H1 (cell line): ENCODE measurements around the gene SURF2. TPM values are rescaled to one million over a fixed set of nuclear protein-coding genes. Genes with fewer than 3 reads are reported as not detected.

Experiments used
- CTCF ChIA-PET: fragments of 300-600 bp; sonication (Branson Sonifier 250); formaldehyde crosslinking; loops from one replicate; lab custom pipeline; 2021; ENCODE audit not compliant: partially characterized antibody; lab: Charles Lee
- POLR2A ChIA-PET: fragments of 300-600 bp; sonication (Branson Sonifier 250); formaldehyde crosslinking; loops from one replicate; lab custom pipeline; 2021; ENCODE audit warnings: inconsistent platforms; ENCODE audit not compliant: partially characterized antibody; lab: Charles Lee
- DNase-seq, 2 experiments: peaks; one replicate each; pipeline versions ENCODE4 v3.0.0 to v3.0.0-alpha.2; 2010 to 2022; ENCODE audit warnings: low spot score in 2 of 2, low read depth in 1 of 2, mixed read lengths in 1 of 2
- FAIRE-seq: peaks from 2 replicates; lab custom pipeline; 2011; peaks lifted over from hg19 to GRCh38; lab: Jason Lieb, UNC
- H2AFZ ChIP-seq: 2 replicates; pipeline ENCODE4 v1.8.1; 2012; ENCODE audit warnings: low read length, inconsistent platforms
- H2AK5ac ChIP-seq: 2 replicates; pipeline ENCODE4 v1.6.1; 2013; ENCODE audit warnings: low read depth, low read length
- H2BK120ac ChIP-seq: replicated peaks from 2 replicates; pipeline ENCODE3; 2013; ENCODE audit warnings: low read depth, low read length, inconsistent platforms
- H2BK12ac ChIP-seq: 2 replicates; pipeline ENCODE4 v1.6.1; 2013; ENCODE audit warnings: low read depth, low read length
- H2BK15ac ChIP-seq: 2 replicates; pipeline ENCODE4 v1.6.1; 2013; ENCODE audit warnings: low read length
- H2BK20ac ChIP-seq: 2 replicates; pipeline ENCODE4 v1.6.1; 2013; ENCODE audit warnings: low read length
- H2BK5ac ChIP-seq: 2 replicates; pipeline ENCODE4 v1.6.1; 2013; ENCODE audit warnings: low read depth, low read length
- H3K14ac ChIP-seq: 2 replicates; pipeline ENCODE4 v1.6.1; 2013; ENCODE audit warnings: inconsistent platforms; ENCODE audit not compliant: insufficient read length
- H3K18ac ChIP-seq: 2 replicates; pipeline ENCODE4 v1.6.1; 2013; ENCODE audit warnings: low read length; ENCODE audit errors: extremely low read depth
- H3K23ac ChIP-seq: 2 replicates; pipeline ENCODE4 v1.6.1; 2013; ENCODE audit warnings: inconsistent platforms; ENCODE audit not compliant: insufficient read length
- H3K23me2 ChIP-seq: 2 replicates; pipeline ENCODE4 v1.6.1; 2013; ENCODE audit warnings: low read depth, low read length
- H3K27ac ChIP-seq: 2 replicates; pipeline ENCODE4 v1.6.1; 2011; ENCODE audit warnings: low read depth, low read length, inconsistent platforms
- H3K27me3 ChIP-seq, 4 experiments: replicated peaks in 1 of 4; 1 replicate in 1 of 4; 2 replicates in 3 of 4; pipeline versions ENCODE4 v1.6.1 to v1.8.1; 2011 to 2013; ENCODE audit warnings: low read length in 3 of 4, mild to moderate bottlenecking in 3 of 4, inconsistent platforms in 2 of 4, mixed read lengths in 2 of 4, moderate library complexity in 1 of 4; ENCODE audit not compliant: control insufficient read depth in 3 of 4, insufficient read depth in 3 of 4; ENCODE audit errors: extremely low read depth in 1 of 4
- H3K36me3 ChIP-seq, 4 experiments: 2 replicates each; pipeline versions ENCODE4 v1.6.1 to v1.8.1; 2011 to 2013; ENCODE audit warnings: mild to moderate bottlenecking in 4 of 4, low read length in 3 of 4, moderate library complexity in 2 of 4, control low read depth in 1 of 4, inconsistent platforms in 1 of 4; ENCODE audit not compliant: insufficient read depth in 4 of 4, control insufficient read depth in 2 of 4
- H3K4ac ChIP-seq: replicated peaks from 2 replicates; pipeline ENCODE3; 2013; ENCODE audit warnings: low read length, low read depth, mixed read lengths, inconsistent platforms; ENCODE audit not compliant: insufficient read length
- H3K4me1 ChIP-seq, 4 experiments: replicated peaks in 1 of 4; 1 replicate in 1 of 4; 2 replicates in 3 of 4; pipeline versions ENCODE4 v1.6.1 to v1.8.1; 2011 to 2013; ENCODE audit warnings: low read length in 3 of 4, inconsistent platforms in 2 of 4, mixed read lengths in 1 of 4; ENCODE audit not compliant: insufficient read depth in 4 of 4, control insufficient read depth in 3 of 4
- H3K4me2 ChIP-seq, 2 experiments: 2 replicates each; pipeline versions ENCODE4 v1.6.1 to v1.8.1; 2011 to 2013; ENCODE audit warnings: low read depth in 2 of 2, low read length in 2 of 2, control low read depth in 1 of 2, inconsistent platforms in 1 of 2, mild to moderate bottlenecking in 1 of 2; ENCODE audit not compliant: insufficient read depth in 1 of 2
- H3K4me3 ChIP-seq, 4 experiments: fragments of 200-600, 300-600 bp in 1 of 4; sonication (generic), shearing (Covaris generic), sonication (Bioruptor Twin) in 1 of 4; 2 replicates each; pipeline versions ENCODE4 v1.5.1 to v1.8.1; 2011 to 2016; ENCODE audit warnings: low read length in 4 of 4, low read depth in 3 of 4, control low read depth in 2 of 4, inconsistent platforms in 2 of 4, mild to moderate bottlenecking in 2 of 4, mixed read lengths in 1 of 4, moderate library complexity in 1 of 4; ENCODE audit not compliant: insufficient read depth in 2 of 4; ENCODE audit errors: extremely low read depth in 1 of 4
- H3K56ac ChIP-seq: replicated peaks from 2 replicates; pipeline ENCODE3; 2013; ENCODE audit warnings: low read depth, mild to moderate bottlenecking, mixed read lengths, low read length, inconsistent platforms; ENCODE audit not compliant: insufficient read length
- H3K79me1 ChIP-seq: 2 replicates; pipeline ENCODE4 v1.6.1; 2013; ENCODE audit warnings: low read depth, low read length, control low read depth
- H3K79me2 ChIP-seq, 2 experiments: 2 replicates each; pipeline versions ENCODE4 v1.6.1 to v1.8.1; 2012 to 2013; ENCODE audit warnings: low read length in 2 of 2, mild to moderate bottlenecking in 2 of 2, inconsistent platforms in 1 of 2; ENCODE audit not compliant: insufficient read depth in 2 of 2, control insufficient read depth in 1 of 2
- H3K9ac ChIP-seq, 4 experiments: replicated peaks in 1 of 4; 1 replicate in 1 of 4; 2 replicates in 3 of 4; pipeline versions ENCODE4 v1.6.1 to v1.8.1; 2011 to 2013; ENCODE audit warnings: low read depth in 3 of 4, low read length in 3 of 4, control low read depth in 2 of 4, mild to moderate bottlenecking in 2 of 4, moderate library complexity in 2 of 4, inconsistent platforms in 1 of 4; ENCODE audit errors: extremely low read depth in 1 of 4
- H3K9me3 ChIP-seq, 2 experiments: 2 replicates each; pipeline versions ENCODE4 v1.6.1 to v1.8.1; 2012 to 2013; ENCODE audit warnings: mild to moderate bottlenecking in 2 of 2, moderate library complexity in 2 of 2, control low read depth in 1 of 2, inconsistent platforms in 1 of 2, low read depth in 1 of 2, low read length in 1 of 2, mixed read lengths in 1 of 2; ENCODE audit not compliant: insufficient read depth in 2 of 2
- H4K20me1 ChIP-seq, 2 experiments: replicated peaks in 1 of 2; 2 replicates each; pipeline versions ENCODE3 to v1.8.1; 2011 to 2013; ENCODE audit warnings: inconsistent platforms in 2 of 2, low read length in 2 of 2, mild to moderate bottlenecking in 1 of 2; ENCODE audit not compliant: insufficient read depth in 2 of 2, control insufficient read depth in 1 of 2
- H4K5ac ChIP-seq: 2 replicates; pipeline ENCODE4 v1.6.1; 2013; ENCODE audit warnings: low read length, low read depth, mixed read lengths, inconsistent platforms; ENCODE audit not compliant: insufficient read length
- H4K8ac ChIP-seq: 2 replicates; pipeline ENCODE4 v1.8.0; 2013; ENCODE audit warnings: mild to moderate bottlenecking, moderate library complexity, low read length, inconsistent platforms; ENCODE audit not compliant: insufficient read depth; ENCODE audit errors: extremely low read depth
- H4K91ac ChIP-seq: replicated peaks from 2 replicates; pipeline ENCODE3; 2013; ENCODE audit warnings: low read length, mixed read lengths, inconsistent platforms; ENCODE audit not compliant: insufficient read length
- JUN ChIP-seq: IDR thresholded peaks from 2 replicates; pipeline ENCODE4 v1.6.1; 2011; ENCODE audit warnings: low read depth, mild to moderate bottlenecking, improper control_type of control experiment, low read length
- KDM4A ChIP-seq: IDR thresholded peaks from one replicate; pipeline ENCODE4 v1.7.1; 2012; ENCODE audit warnings: low read depth, mild to moderate bottlenecking, moderate library complexity, low read length, inconsistent platforms; ENCODE audit not compliant: severe bottlenecking
- NRF1 ChIP-seq: IDR thresholded peaks from 2 replicates; pipeline ENCODE4 v1.6.1; 2011; ENCODE audit warnings: mild to moderate bottlenecking, low read depth, low read length, improper control_type of control experiment
- POLR2AphosphoS5 ChIP-seq: IDR thresholded peaks from 2 replicates; pipeline ENCODE4 v1.6.1; 2011; ENCODE audit warnings: low read depth, low read length
- RXRA ChIP-seq: IDR thresholded peaks from 2 replicates; pipeline ENCODE4 v1.6.1; 2011; ENCODE audit warnings: low read depth, mild to moderate bottlenecking, low read length, moderate library complexity; ENCODE audit not compliant: insufficient read depth
- ZNF274 ChIP-seq: IDR thresholded peaks from 2 replicates; pipeline ENCODE4 v1.7.0; 2012; ENCODE audit warnings: low read length, borderline replicate concordance; ENCODE audit errors: extremely low read depth
- WGBS, 2 experiments: shearing (Covaris generic) in 1 of 2; methylation state at CpG; one replicate each; pipeline versions ENCODE4 v1.1.6 to v1.1.7; 2013 to 2015; ENCODE audit warnings: low lambda C conversion rate in 2 of 2, mixed read lengths in 2 of 2, inconsistent platforms in 1 of 2, low coverage in 1 of 2, missing lambda C conversion rate in 1 of 2; ENCODE audit not compliant: insufficient replicate concordance in 2 of 2, insufficient coverage in 1 of 2, insufficient read length in 1 of 2; ENCODE audit errors: extremely low coverage in 1 of 2, missing lambda C conversion rate in 1 of 2; 5-methylcytosine and 5-hydroxymethylcytosine counted together
- polyA plus RNA-seq, 7 experiments: library from polyadenylated mRNA; depleted of rRNA in 3 of 7; stranded (reverse) in 5 of 7; unstranded in 2 of 7; fragments of >200 nt in 5 of 7; fragments of 200-250 nt in 2 of 7; gene quantifications; 1 replicate in 5 of 7; 2 replicates in 1 of 7; 4 replicates in 1 of 7; pipeline versions ENCODE4 v1.2.1 to v1.2.3, GENCODE V29; 2011 to 2013; ENCODE audit warnings: missing spikeins in 2 of 7, mixed read lengths in 2 of 7
- total RNA-seq: library from RNA; stranded (reverse); fragmentation: NEBNext Ultra II Directional; extraction: Animal tissue kit (Norgen Biotek cat#: 25700); gene quantifications from 2 replicates; pipeline ENCODE4 v1.2.1, GENCODE V29; 2021

Gene SURF2
- total and polyA plus RNA-seq, 2 of the 8 experiments (the other 6 are each of a cell fraction or from before 2014, with no cell fraction given), result 36.6 to 37.7 TPM

GRCh38 chr9:133323991-133324703, 32.2 kb upstream of the SURF2 start:
- Histone ChIP-seq H3K9ac (no peak overlapping the region), H3K79me2 (no peaks in the 10 kb centered on the region), H3K4me3 (no peak overlapping the region), H3K79me1 (no peaks in the 10 kb centered on the region), H3K4ac (no peak overlapping the region), H3K23me2 (no peaks in the 10 kb centered on the region), H3K36me3 (no peaks in the 10 kb centered on the region), H3K4me2 (no peak overlapping the region), H3K27me3 (no peaks in the 10 kb centered on the region), H2BK120ac (no peak overlapping the region)
- 81% methylated on average over 13 of the region's 13 CpGs; no CpG with 5 or more reads in 1 of the 2 experiments for WGBS, 2 experiments
- DNase-seq, result no peak
- CTCF ChIA-PET, result interaction anchor here (1.0 to 1.8 kb wide), 3 partner anchors 10 to 138 kb away, joined by 4 to 6 read pairs (median 4); no protein-coding TSS in a partner anchor
- TF ChIP-seq KDM4A (no peak), ZNF274 (no peak), NRF1 (no peak), RXRA (no peak), JUN (no peak), POLR2AphosphoS5 (no peak)
- TF ChIP-seq, all 59 proteins: peak for 0
- Histone ChIP-seq H2BK5ac (no peak overlapping the region), H4K20me1 (no peaks in the 10 kb centered on the region), H3K56ac (no peak overlapping the region), H3K9me3 (peaks cover 10 to 16% of the 10 kb centered on the region in 2 experiments), H2AFZ (no peak overlapping the region), H2BK12ac (no peak overlapping the region), H3K14ac (no peak overlapping the region), H3K23ac (no peak overlapping the region), H4K5ac (no peak overlapping the region), H4K8ac (no peak overlapping the region), H3K27ac (no peak overlapping the region), H3K4me1 (no peaks in the 10 kb centered on the region), H2BK15ac (no peak overlapping the region), H2BK20ac (no peak overlapping the region), H4K91ac (no peak overlapping the region), H2AK5ac (no peak overlapping the region), H3K18ac (no peak overlapping the region)
- FAIRE-seq, result no peak
- POLR2A ChIA-PET, result no interaction called here
